22Rv1 (cell line): ENCODE data around the gene INTS1.

Experiments
- H3K27ac ChIP-seq: fragments of 450-650 bp; 2 replicates; pipeline ENCODE4 v1.5.1; 2017
- CTCF ChIP-seq: fragments of 450-650 bp; IDR thresholded peaks from 2 replicates; pipeline ENCODE4 v1.5.1; 2017; ENCODE audit warnings: mild to moderate bottlenecking
- ZFX ChIP-seq: fragments of 450-650 bp; IDR thresholded peaks from 2 replicates; pipeline ENCODE4 v1.6.1; 2017; ENCODE audit warnings: antibody characterized with exemption, borderline replicate concordance

INTS1 gene

GRCh38 chr7:1434165-1434718, 69.9 kb downstream of the INTS1 start:
- no peak overlapping the region for H3K27ac ChIP-seq
- TF ChIP-seq ZFX (no peak), CTCF (no peak)

- no peak for TF ChIP-seq CTCF
- no peak for TF ChIP-seq ZFX
- H3K27ac ChIP-seq = no peak overlapping the region
Measured at GRCh38 chr7:1433128-1433920, 70.9 kb downstream of the INTS1 start.

- TF ChIP-seq ZFX (no peak), CTCF (peak; percentile 99)
- H3K27ac ChIP-seq = no peak overlapping the region
Measured at GRCh38 chr7:1432411-1433082, 71.6 kb downstream of the INTS1 start.

DNA sequence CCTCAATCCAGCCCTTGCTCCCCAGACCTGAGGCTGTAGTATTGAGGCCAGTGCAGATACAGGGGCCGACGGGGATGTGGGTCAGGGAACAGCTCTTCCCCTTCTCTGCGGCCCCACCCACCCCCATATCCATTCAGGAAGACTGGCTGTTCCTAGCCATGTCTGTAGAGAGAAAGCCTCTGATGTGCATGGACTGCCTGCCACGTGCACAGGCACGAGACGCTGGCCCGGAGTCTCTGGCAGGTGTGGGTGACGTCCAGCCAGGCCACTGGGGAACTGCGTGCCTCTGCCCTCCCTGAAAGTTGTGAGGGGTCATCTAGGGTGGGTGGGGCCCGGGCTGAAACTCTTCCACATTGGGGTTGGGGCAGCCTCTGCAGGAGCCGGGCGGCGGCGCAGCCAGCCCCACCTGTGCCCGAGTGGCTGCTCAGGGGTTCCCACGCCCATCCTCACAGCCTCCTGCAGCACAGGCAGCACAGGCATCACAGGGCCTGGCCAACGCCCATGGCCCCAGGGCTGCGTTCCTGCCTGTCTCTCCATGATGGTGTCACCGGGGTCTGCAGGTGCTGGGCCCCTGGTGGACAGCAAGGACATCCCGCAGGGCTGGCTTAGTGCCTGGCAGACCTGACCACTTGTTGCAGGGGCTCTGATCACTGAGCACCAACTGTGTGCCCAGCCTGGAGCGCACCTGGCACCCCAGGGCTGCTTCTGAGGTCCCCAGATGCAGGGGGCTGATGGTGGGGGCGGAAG, 72.4 kb downstream of the INTS1 start:
- no peak for TF ChIP-seq ZFX
- no peak for TF ChIP-seq CTCF
- H3K27ac ChIP-seq = no peak overlapping the region

DNA sequence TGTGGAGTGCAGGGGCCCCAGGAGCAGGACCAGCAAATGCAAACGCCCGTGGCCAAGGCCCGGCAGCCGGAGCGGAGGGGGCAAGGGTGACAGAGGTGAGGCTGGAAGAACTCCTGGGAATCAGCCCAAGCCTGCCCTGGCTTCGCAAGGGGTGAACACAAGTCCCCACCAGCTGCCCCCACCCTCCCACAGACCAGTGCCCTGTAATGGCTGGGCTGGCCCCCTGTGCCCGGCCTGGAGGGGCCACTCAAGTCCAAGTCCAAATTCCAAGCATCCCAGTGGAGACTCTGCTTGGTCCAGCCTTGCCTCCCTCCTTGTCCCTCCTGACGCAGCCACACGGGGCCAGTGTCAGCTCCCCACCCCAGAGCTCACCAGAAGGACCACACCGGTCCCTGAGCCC, 73.0 kb downstream of the INTS1 start:
- H3K27ac ChIP-seq = no peak overlapping the region

More for the DNA sequence above, 73.0 kb downstream of the INTS1 start:
- TF ChIP-seq ZFX (no peak), CTCF (no peak)
